ENCODE data around the gene LGI4.

GRCh38 chr19:35144600-35145436 is 10.0 kb upstream of the LGI4 start:
- TF ChIP-seq POLR2A (IDR thresholded peaks at IDR 0.05; ENCODE audit: low read length) (no peak), GATA1 (IDR thresholded peaks at IDR 0.05; ENCODE audit: low read depth, low read length) (no peak)

Data from erythroblast (primary cell).